BE2C (cell line): ENCODE data around the gene TBC1D22A.

Source experiments
- DNase-seq: peaks from one replicate; pipeline ENCODE4 v3.0.0-alpha.2; 2020
- H3K27me3 ChIP-seq: fragments of 250-450 bp; sonication (Bioruptor Pico); 2 replicates; pipeline ENCODE4 v1.5.1; 2020; ENCODE audit warnings: mild to moderate bottlenecking
- H3K36me3 ChIP-seq: fragments of 250-450 bp; sonication (Bioruptor Pico); 2 replicates; pipeline ENCODE4 v1.5.1; 2020; ENCODE audit warnings: mild to moderate bottlenecking
- H3K4me1 ChIP-seq: fragments of 250-450 bp; sonication (Bioruptor Pico); 2 replicates; pipeline ENCODE4 v1.5.1; 2020
- H3K4me3 ChIP-seq: 2 replicates; pipeline ENCODE4 v1.5.1; 2011; ENCODE audit warnings: low read depth, low read length
- H3K9me3 ChIP-seq: fragments of 250-450 bp; sonication (Bioruptor Pico); 2 replicates; pipeline ENCODE4 v1.5.1; 2020
- CTCF ChIP-seq: IDR thresholded peaks from 2 replicates; pipeline ENCODE4 v1.5.1; 2012; ENCODE audit warnings: mild to moderate bottlenecking, low read depth, low read length

The TBC1D22A gene

GRCh38 chr22:47163481-47163855 lies 401.0 kb downstream of the TBC1D22A start:
- no peak for TF ChIP-seq CTCF
- Histone ChIP-seq H3K27me3 (no peaks in the 10 kb centered on the region), H3K9me3 (no peaks in the 10 kb centered on the region), H3K4me1 (no peaks in the 10 kb centered on the region), H3K4me3 (no peak overlapping the region), H3K36me3 (no peaks in the 10 kb centered on the region)
- no peak for DNase-seq

- Histone ChIP-seq H3K4me1 (no peaks in the 10 kb centered on the region), H3K4me3 (no peak overlapping the region)
- no peak for TF ChIP-seq CTCF
These were observed 401.5 kb downstream of the TBC1D22A start for GRCh38 chr22:47163856-47164513.

GRCh38 chr22:47164514-47165337 lies 402.3 kb downstream of the TBC1D22A start:
- Histone ChIP-seq H3K36me3 (no peaks in the 10 kb centered on the region), H3K4me1 (no peaks in the 10 kb centered on the region), H3K4me3 (no peak overlapping the region), H3K27me3 (no peaks in the 10 kb centered on the region), H3K9me3 (no peaks in the 10 kb centered on the region)
- peak; percentile 2 for DNase-seq
- no peak for TF ChIP-seq CTCF

More at GRCh38 chr22:47163856-47164513, 401.5 kb downstream of the TBC1D22A start:
- H3K27me3 ChIP-seq, result no peaks in the 10 kb centered on the region
- H3K9me3 ChIP-seq, result no peaks in the 10 kb centered on the region
- DNase-seq, result no peak
- H3K36me3 ChIP-seq, result no peaks in the 10 kb centered on the region

- no peaks in the 10 kb centered on the region for H3K9me3 ChIP-seq
- no peaks in the 10 kb centered on the region for H3K27me3 ChIP-seq
- TF ChIP-seq CTCF, result no peak
- H3K4me1 ChIP-seq, result no peaks in the 10 kb centered on the region
- no peaks in the 10 kb centered on the region for H3K36me3 ChIP-seq
- H3K4me3 ChIP-seq, result no peak overlapping the region
- no peak for DNase-seq
These were observed 403.0 kb downstream of the TBC1D22A start for GRCh38 chr22:47165338-47166032.

- no peaks in the 10 kb centered on the region for H3K9me3 ChIP-seq
- no peak overlapping the region for H3K4me3 ChIP-seq
- no peaks in the 10 kb centered on the region for H3K36me3 ChIP-seq
- DNase-seq, result no peak
- H3K27me3 ChIP-seq, result no peaks in the 10 kb centered on the region
- no peak for TF ChIP-seq CTCF
- H3K4me1 ChIP-seq, result no peaks in the 10 kb centered on the region
These were observed 403.6 kb downstream of the TBC1D22A start for GRCh38 chr22:47166033-47166404.
